Muscle of leg (tissue), 11 donors: ENCODE results near the gene ACYP2. TPM values are rescaled to one million over a fixed set of nuclear protein-coding genes. Genes with fewer than 3 reads are reported as not detected.
"Not testable (repeated sequence)": the region's sequence is repeated elsewhere in the genome, so short reads cannot be mapped to it uniquely, and the experiment has no call there.

Experiments
- DNase-seq: peaks from one replicate; pipeline ENCODE4 v3.0.0; 2013
- H3K27ac ChIP-seq: one replicate; pipeline ENCODE4 v1.5.1; 2013; ENCODE audit warnings: mild to moderate bottlenecking, low read length, control low read depth
- H3K27me3 ChIP-seq: one replicate; pipeline ENCODE4 v1.6.1; 2013; ENCODE audit warnings: low read length; ENCODE audit not compliant: control insufficient read depth, insufficient read depth
- H3K36me3 ChIP-seq: one replicate; pipeline ENCODE4 v1.6.1; 2013; ENCODE audit warnings: low read length; ENCODE audit not compliant: control insufficient read depth, insufficient read depth
- H3K4me1 ChIP-seq: one replicate; pipeline ENCODE4 v1.6.1; 2013; ENCODE audit warnings: low read length; ENCODE audit not compliant: control insufficient read depth, insufficient read depth
- H3K4me3 ChIP-seq: one replicate; pipeline ENCODE4 v1.5.1; 2013; ENCODE audit warnings: low read length, control low read depth
- H3K9me3 ChIP-seq: replicated peaks from 2 replicates; pipeline ENCODE4 v1.6.1; 2013; ENCODE audit warnings: low read depth, low read length; ENCODE audit not compliant: control insufficient read depth
- WGBS: methylation state at CpG from one replicate; pipeline ENCODE4 v1.1.5; 2013; ENCODE audit warnings: missing lambda C conversion rate; ENCODE audit not compliant: insufficient coverage; 5-methylcytosine and 5-hydroxymethylcytosine counted together
- polyA plus RNA-seq, 8 donors: library from polyadenylated mRNA; unstranded; fragments of 120-200 nt; gene quantifications; one replicate each; pipeline versions ENCODE4 v1.2.1 to v1.2.3, GENCODE V29; 2013; ENCODE audit warnings: inconsistent platforms in 1 of 8, low replicate concordance in 1 of 8; ENCODE audit not compliant: insufficient read length in 8 of 8, insufficient read depth in 1 of 8
- total RNA-seq: library from RNA; stranded (reverse); fragments of 120-200 nt; gene quantifications from one replicate; pipeline ENCODE4 v1.2.4, GENCODE V29; 2013

ACYP2 gene
- total and polyA plus RNA-seq, 9 donors, result 16.7 to 27.1 (median 22.8) TPM

DNA sequence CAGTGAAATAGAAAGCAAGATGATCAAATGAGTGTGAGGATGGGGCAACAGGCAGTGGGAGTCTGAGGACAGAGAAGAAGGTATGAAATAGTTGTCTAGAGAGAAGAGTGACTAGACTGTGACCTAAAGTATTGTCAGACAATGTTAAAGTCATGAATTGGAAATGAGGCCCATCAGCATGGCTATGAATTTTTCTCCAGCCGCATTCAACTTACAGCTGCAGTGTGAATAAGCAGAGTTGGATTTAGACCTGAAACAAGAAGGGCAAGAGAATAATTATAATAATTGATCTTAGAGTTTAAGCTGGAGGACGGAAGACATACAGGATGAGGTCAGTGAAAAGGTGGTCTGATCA is 144.8 kb downstream of the ACYP2 start:
- peaks cover 3% of the 10 kb centered on the region for H3K9me3 ChIP-seq
- WGBS, result 97% methylated on average over 2 of the region's 2 CpGs
- no peak overlapping the region for H3K4me3 ChIP-seq
- H3K4me1 ChIP-seq, result no peaks in the 10 kb centered on the region
- no peaks in the 10 kb centered on the region for H3K27me3 ChIP-seq
- no peaks in the 10 kb centered on the region for H3K36me3 ChIP-seq
- H3K27ac ChIP-seq, result no peak overlapping the region
- DNase-seq, result no peak

DNA sequence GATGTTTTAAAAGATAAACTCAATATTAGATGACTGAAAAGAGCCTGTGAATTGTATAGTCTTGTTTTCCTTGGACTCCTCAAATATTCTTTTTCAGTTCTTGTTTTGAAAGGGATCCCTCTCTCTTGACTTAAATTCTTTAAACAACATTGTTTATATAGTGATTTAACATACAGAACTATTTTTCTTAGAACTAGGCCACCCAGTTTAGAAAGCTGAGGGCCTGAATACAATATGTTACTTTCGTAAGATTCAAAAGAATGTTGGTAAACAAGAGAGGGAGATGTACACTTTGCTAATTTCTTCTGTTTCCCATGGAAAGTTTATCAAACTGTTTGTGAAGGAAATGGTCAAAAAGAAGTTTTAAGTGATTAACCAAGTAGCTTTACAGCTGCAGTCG is 146.1 kb downstream of the ACYP2 start:
- H3K27ac ChIP-seq, result no peak overlapping the region
- H3K9me3 ChIP-seq, result no peaks in the 10 kb centered on the region
- WGBS, result no CpG with 5 or more reads among the region's 2 CpGs
- no peaks in the 10 kb centered on the region for H3K4me1 ChIP-seq
- no peaks in the 10 kb centered on the region for H3K27me3 ChIP-seq
- no peak overlapping the region for H3K4me3 ChIP-seq
- H3K36me3 ChIP-seq, result no peaks in the 10 kb centered on the region
- DNase-seq, result no peak

DNA sequence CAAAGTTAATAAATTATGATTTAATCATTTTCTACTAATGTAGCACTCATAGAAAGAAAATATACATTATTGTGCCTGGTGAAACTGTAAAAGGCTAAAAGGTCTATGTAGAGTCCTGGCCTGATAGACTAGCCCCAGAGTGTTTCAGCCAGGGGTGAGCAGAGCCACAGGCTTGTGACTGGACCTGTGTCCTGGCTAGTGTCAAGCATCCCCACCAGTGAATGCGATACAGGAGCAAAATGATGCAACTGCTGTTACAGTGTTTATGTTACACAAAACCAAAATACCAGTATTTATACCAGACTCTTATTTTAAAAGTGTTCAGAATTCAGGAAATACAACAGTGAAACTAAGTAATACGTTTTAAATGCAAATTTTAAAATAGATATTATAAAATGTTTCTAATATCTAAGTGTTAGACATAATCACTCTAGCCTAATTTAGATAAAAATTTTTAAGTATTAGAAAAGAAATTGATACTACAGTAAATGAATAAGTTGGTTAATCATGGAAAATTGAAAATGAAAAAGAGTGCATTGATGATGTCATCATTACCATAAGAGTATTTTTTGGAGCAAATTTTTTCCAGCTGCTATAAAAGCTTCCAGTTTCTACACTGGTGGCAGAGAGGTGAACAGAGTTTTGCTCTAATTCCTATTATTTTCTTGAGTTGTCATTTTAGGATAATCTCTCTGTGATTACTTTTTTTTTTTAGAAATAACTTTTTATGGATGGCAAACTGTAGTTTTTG is 146.8 kb downstream of the ACYP2 start:
- H3K4me1 ChIP-seq, result no peaks in the 10 kb centered on the region
- H3K9me3 ChIP-seq, result no peaks in the 10 kb centered on the region
- H3K36me3 ChIP-seq, result no peaks in the 10 kb centered on the region
- no peaks in the 10 kb centered on the region for H3K27me3 ChIP-seq
- no peak overlapping the region for H3K27ac ChIP-seq
- DNase-seq, result no peak
- WGBS, result no CpG with 5 or more reads among the region's 2 CpGs
- no peak overlapping the region for H3K4me3 ChIP-seq

DNA sequence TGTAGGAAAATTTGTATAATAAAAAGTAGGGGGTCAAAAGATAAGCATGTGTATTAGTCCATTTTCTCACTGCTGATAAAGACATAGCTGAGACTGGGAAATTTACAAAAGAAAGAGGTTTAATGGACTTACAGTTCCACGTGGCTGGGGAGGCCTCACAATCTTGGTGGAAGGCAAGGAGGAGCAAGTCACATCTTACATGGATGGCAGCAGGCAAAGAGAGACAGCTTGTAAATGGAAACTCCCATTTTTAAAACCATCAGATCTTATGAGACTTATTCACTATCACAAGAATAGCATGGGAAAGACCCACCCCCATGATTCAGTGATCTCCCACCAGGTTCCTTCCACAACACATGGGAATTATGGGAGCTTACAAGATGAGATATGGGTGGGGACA is 149.7 kb downstream of the ACYP2 start:
- H3K27me3 ChIP-seq, H3K4me3 ChIP-seq, DNase-seq, H3K27ac ChIP-seq, H3K9me3 ChIP-seq, H3K36me3 ChIP-seq, H3K4me1 ChIP-seq: not testable (repeated sequence)
- WGBS, result 56% methylated on average over 1 of the region's 1 CpG

DNA sequence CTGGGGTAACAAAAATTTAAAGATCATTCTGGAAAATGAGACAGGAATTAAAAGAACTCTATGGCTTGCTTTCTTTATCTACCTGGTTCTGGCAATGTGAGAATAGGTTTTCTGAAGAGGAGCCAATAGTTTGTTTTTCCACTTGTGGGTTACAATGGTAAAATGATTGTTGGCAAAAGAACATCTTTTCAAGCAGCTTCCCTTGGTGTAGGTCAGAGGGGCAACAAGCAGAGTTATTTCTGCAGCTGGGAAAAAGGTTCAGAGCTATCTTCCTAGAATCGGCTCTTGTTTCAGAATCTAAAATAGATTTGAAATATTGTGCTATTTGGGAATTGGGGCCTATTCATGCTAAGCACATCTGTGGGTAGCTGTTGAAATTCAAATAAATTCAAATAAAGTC is 152.2 kb downstream of the ACYP2 start:
- Histone ChIP-seq H3K4me1 (no peaks in the 10 kb centered on the region), H3K4me3 (no peak overlapping the region), H3K9me3 (no peaks in the 10 kb centered on the region), H3K27me3 (no peaks in the 10 kb centered on the region), H3K27ac (no peak overlapping the region), H3K36me3 (no peaks in the 10 kb centered on the region)
- DNase-seq, result peak; percentile 34
- no CpG with 5 or more reads among the region's 1 CpG for WGBS

DNA sequence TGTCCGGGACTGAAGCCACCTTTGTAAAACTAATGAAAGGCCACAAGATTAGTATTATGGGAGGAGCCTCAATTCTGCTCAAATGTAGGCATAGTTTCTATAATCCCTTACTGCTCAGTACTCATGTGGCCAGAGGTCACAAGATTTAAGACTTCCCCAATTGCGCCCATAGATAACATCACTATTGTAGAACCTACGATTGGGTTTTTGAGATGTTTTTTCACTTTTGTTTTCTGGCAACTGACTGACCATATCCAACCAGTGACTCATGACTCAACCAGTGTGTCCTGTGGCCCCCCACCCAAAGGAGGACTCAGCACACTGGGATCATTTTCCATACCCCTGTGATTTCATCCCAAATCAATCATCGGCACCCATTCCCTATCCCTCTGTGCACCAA is 155.8 kb downstream of the ACYP2 start:
- 91% methylated on average over 1 of the region's 4 CpGs for WGBS
- H3K27ac ChIP-seq, result no peak overlapping the region
- H3K36me3 ChIP-seq, result no peaks in the 10 kb centered on the region
- no peak for DNase-seq
- no peaks in the 10 kb centered on the region for H3K9me3 ChIP-seq
- no peaks in the 10 kb centered on the region for H3K4me1 ChIP-seq
- no peaks in the 10 kb centered on the region for H3K27me3 ChIP-seq
- H3K4me3 ChIP-seq, result no peak overlapping the region

DNA sequence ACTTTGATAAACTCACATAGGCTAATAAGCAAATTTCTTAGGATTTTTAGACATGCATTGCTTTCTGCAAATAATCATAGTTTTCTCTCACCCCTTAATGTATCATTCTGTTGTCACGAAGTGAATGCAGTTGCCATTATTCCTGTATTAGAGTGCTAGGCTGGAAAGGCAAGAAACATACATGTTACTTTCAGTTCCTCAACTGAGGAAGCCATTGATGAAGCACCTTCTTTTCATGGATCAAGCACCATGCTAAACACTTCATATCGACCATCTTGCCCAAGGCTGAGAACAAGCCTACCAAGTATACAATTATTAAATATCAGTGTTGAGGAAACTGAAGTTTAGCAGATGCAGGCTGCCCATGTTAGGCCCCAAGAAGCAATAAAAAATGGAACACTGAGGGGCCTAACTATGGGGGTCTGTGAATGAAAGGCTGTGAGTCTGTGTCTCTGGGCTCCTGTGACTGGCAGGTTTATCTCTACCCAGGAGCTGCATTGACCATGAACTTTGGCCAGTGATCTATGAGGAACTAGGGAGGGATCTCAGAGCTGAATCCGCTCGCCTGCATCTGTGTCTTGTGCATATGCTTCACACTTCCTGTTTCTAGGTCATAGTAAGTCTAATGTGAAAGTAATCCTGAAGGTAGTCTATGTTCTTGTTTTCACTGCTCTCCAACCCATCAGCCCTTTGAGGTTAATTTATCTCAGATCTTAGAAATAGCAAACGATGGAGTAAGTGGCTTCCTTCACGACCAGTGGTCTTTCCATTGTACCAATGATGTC is 156.6 kb downstream of the ACYP2 start:
- H3K9me3 ChIP-seq, result no peaks in the 10 kb centered on the region
- DNase-seq, result no peak
- H3K4me1 ChIP-seq, result no peaks in the 10 kb centered on the region
- H3K36me3 ChIP-seq, result no peaks in the 10 kb centered on the region
- H3K27me3 ChIP-seq, result no peaks in the 10 kb centered on the region
- H3K4me3 ChIP-seq, result no peak overlapping the region
- no peak overlapping the region for H3K27ac ChIP-seq
- 92% methylated on average over 2 of the region's 6 CpGs for WGBS

DNA sequence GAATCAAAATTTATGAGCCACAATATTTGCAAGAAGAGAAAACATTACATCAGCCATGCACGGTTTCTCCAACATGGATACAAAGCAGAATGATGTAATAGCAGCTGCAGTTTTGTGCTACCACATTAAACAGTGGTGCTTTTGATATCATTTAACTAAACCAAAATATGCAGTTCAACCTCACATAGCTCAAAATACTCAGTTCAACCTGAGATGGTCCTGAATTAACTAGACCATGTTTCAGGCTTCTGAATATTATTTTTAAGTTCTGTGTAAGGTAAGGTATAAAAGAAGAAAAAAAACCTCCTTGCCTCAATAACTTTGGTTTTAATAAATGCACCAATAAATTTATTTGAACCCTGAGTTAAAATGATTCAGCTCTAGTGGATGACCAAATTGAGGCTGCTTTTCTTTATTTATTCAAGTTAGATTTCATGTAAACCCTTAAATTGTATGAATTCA is 159.4 kb downstream of the ACYP2 start:
- peak overlapping the region; percentile 40 for H3K27ac ChIP-seq
- H3K4me3 ChIP-seq, result no peak overlapping the region
- no peaks in the 10 kb centered on the region for H3K9me3 ChIP-seq
- peak; percentile 90 for DNase-seq
- H3K4me1 ChIP-seq, result no peaks in the 10 kb centered on the region
- 0% methylated on average over 1 of the region's 1 CpG for WGBS
- no peaks in the 10 kb centered on the region for H3K27me3 ChIP-seq
- no peaks in the 10 kb centered on the region for H3K36me3 ChIP-seq

DNA sequence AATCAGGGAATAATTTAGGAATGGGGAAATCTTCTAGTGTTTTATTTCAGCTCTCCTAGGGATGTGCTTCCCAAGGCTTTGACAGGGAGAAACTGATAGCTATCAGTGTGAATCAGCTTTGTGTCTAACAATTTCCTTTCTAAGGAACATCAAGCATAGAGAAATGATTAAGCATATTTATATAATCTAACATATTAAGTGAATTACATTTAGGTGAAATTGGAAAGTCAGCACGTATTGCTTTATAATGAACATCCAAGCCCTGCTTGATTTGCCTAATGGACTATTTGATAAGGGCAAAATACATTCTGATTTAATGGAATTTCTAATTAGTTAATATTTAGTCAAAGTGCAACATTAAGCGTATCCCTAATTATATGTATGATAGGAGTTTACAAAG is 160.1 kb downstream of the ACYP2 start:
- H3K27me3 ChIP-seq, result no peaks in the 10 kb centered on the region
- DNase-seq, result no peak
- H3K4me1 ChIP-seq, result no peaks in the 10 kb centered on the region
- peak overlapping the region; percentile 24 for H3K27ac ChIP-seq
- WGBS, result no CpG with 5 or more reads among the region's 2 CpGs
- H3K9me3 ChIP-seq, result no peaks in the 10 kb centered on the region
- no peak overlapping the region for H3K4me3 ChIP-seq
- H3K36me3 ChIP-seq, result no peaks in the 10 kb centered on the region

DNA sequence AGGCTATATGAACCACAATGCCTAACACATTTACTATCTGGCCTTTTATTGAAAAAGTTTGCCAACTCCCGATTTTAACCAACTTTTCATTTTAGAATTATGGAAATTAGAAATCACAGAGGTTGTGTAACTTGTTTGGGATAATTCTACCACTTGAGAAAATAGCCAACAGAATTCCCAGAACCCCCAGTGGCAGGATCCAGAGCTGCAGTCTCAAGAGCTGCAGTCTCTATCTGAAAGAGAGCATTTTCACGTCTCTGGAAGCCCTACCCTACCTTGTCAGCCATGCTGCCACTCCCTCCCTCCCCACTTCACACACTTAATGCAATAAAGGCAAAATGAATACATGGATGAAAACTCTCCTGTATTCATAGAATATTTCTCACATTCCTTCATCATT is 164.0 kb downstream of the ACYP2 start:
- no peaks in the 10 kb centered on the region for H3K36me3 ChIP-seq
- no peak overlapping the region for H3K4me3 ChIP-seq
- WGBS, result 60% methylated on average over 1 of the region's 2 CpGs
- H3K9me3 ChIP-seq, result no peaks in the 10 kb centered on the region
- no peak for DNase-seq
- no peaks in the 10 kb centered on the region for H3K27me3 ChIP-seq
- H3K27ac ChIP-seq, result no peak overlapping the region
- H3K4me1 ChIP-seq, result no peaks in the 10 kb centered on the region
